ENCODE results near the gene ITPKB. TPM values are rescaled to one million over a fixed set of nuclear protein-coding genes. Genes with fewer than 3 reads are reported as not detected.
A peak's percentile ranks its signal among the peaks of the same experiment; 100 is the strongest.

The ITPKB gene
- total and polyA plus RNA-seq, 2 of the 13 experiments (the other 11 are each of a cell fraction or from before 2014, with no cell fraction given), result not detected

- 0% methylated on average over 4 of the region's 49 CpGs for WGBS (ENCODE audit: low lambda C conversion rate)
- Histone ChIP-seq H3K9me3 (ENCODE audit: low read length) (no peaks in the 10 kb centered on the region), H3K27ac (ENCODE audit: extremely low read length, insufficient read depth, low read length) (no peak overlapping the region), H3K4me2 (ENCODE audit: low read depth, low read length) (peak overlapping the region; percentile 55), H4K20me1 (ENCODE audit: insufficient read depth, low read length) (0 out of 2 replicates have a peak, but pooled peaks cover 2% of the 10 kb centered on the region), H2AFZ (ENCODE audit: low read length) (no peak overlapping the region), H3K4me3 (replicated peaks in 1 of 3; ENCODE audit: insufficient read depth in 1 of 3, low read depth in 2 of 3, low read length in 3 of 3) (peak overlapping the region in 2 of 3 experiments; percentile 21 to 49; a peak in 1 of 6 replicates), H3K4me1 (ENCODE audit: insufficient read depth, low read length) (peaks cover 15% of the 10 kb centered on the region), H3K79me2 (ENCODE audit: insufficient read depth, low read length) (no peaks in the 10 kb centered on the region), H3K9ac (ENCODE audit: insufficient read depth, low read depth, low read length) (no peak overlapping the region), H3K36me3 (replicated peaks in 1 of 2; ENCODE audit: control insufficient read depth in 1 of 2, insufficient read depth in 2 of 2, low read length in 2 of 2) (no peaks in the 10 kb centered on the region), H3K27me3 (ENCODE audit: control insufficient read depth in 1 of 2, insufficient read depth in 2 of 2, low read length in 2 of 2) (peaks cover 14 to 78% of the 10 kb centered on the region in 2 experiments)
- CTCF ChIA-PET (ENCODE audit: low intra/inter-chr PET ratio, low total read pairs), result no interaction called here
- TF ChIP-seq TBL1XR1 (IDR thresholded peaks at IDR 0.05; ENCODE audit: borderline replicate concordance, low read length, partially characterized antibody), result no peak
- 0 out of 2 replicates have a peak, but pooled peaks have one; percentile 57 for TF ChIP-seq HNRNPL (IDR thresholded peaks at IDR 0.05; ENCODE audit: low read depth, low read length)
- TF ChIP-seq ZNF800 (CRISPR knock-in tag; IDR thresholded peaks at IDR 0.05), result peak; percentile 24; the same call in 1 of the 2 replicates
- no peak for TF ChIP-seq SMAD9 (CRISPR knock-in tag; IDR thresholded peaks at IDR 0.05)
- TF ChIP-seq ZNF350 (CRISPR knock-in tag; IDR thresholded peaks at IDR 0.05; ENCODE audit: borderline replicate concordance, low read depth), result no peak
- TF ChIP-seq ZNF574 (CRISPR knock-in tag; IDR thresholded peaks at IDR 0.05), result no peak
- 0 out of 2 replicates have a peak, but pooled peaks have one; percentile 15 for TF ChIP-seq ZNF768 (CRISPR knock-in tag; IDR thresholded peaks at IDR 0.05)
- no peak for TF ChIP-seq RELA (CRISPR knock-in tag; IDR thresholded peaks at IDR 0.05)
- TF ChIP-seq ZNF878 (CRISPR knock-in tag; IDR thresholded peaks at IDR 0.05), result no peak
- intact Hi-C loops (cut with micrococcal nuclease; ENCODE audit: unreplicated experiment) (no loop called here), in situ Hi-C loops (cut with HindIII; ENCODE audit: extremely low pct_ligation_motif_present, low pct_unique_long_range_greater_than_20kb) (no loop called here)
- POLR2A ChIA-PET, result no interaction called here
- ATAC-seq, result peak; percentile 63
- DNase-seq (ENCODE audit: low spot score), result no peak
- no TSS peak for BruUV-seq (replicated peaks)
- no peak for FAIRE-seq
Observed at GRCh38 chr1:226737819-226738420, 1.2 kb downstream of the ITPKB start.
